H9 (cell line): ENCODE results near the gene UBE2V1. TPM values are rescaled to one million over a fixed set of nuclear protein-coding genes. Genes with fewer than 3 reads are reported as not detected.

ENCODE experiments used
- DNase-seq: peaks from one replicate; pipeline ENCODE4 v3.0.0-alpha.2; 2017
- H2AFZ ChIP-seq: one replicate; pipeline ENCODE4 v1.6.1; 2013; ENCODE audit warnings: mild to moderate bottlenecking, low read length, control low read depth, moderate library complexity
- H2AK5ac ChIP-seq: 2 replicates; pipeline ENCODE4 v1.6.1; 2013; ENCODE audit warnings: low read length, control low read depth, mixed read lengths; ENCODE audit not compliant: insufficient read length
- H2BK120ac ChIP-seq: one replicate; pipeline ENCODE4 v1.6.1; 2013; ENCODE audit warnings: low read depth, mild to moderate bottlenecking, low read length, control low read depth, inconsistent platforms; ENCODE audit not compliant: poor library complexity, severe bottlenecking
- H2BK12ac ChIP-seq: 2 replicates; pipeline ENCODE4 v1.6.1; 2013; ENCODE audit warnings: low read length, control low read depth, mixed read lengths, low read depth; ENCODE audit not compliant: insufficient read length
- H2BK15ac ChIP-seq: 2 replicates; pipeline ENCODE4 v1.6.1; 2013; ENCODE audit warnings: low read depth, low read length, control low read depth
- H2BK20ac ChIP-seq: one replicate; pipeline ENCODE4 v1.6.1; 2013; ENCODE audit warnings: low read depth, mild to moderate bottlenecking, low read length, control low read depth, inconsistent platforms; ENCODE audit not compliant: poor library complexity, severe bottlenecking
- H2BK5ac ChIP-seq: 2 replicates; pipeline ENCODE4 v1.6.1; 2013; ENCODE audit warnings: low read length, control low read depth, mixed read lengths; ENCODE audit not compliant: insufficient read length
- H3K14ac ChIP-seq: 2 replicates; pipeline ENCODE4 v1.6.1; 2013; ENCODE audit warnings: low read length, control low read depth; ENCODE audit not compliant: insufficient read depth
- H3K18ac ChIP-seq: 2 replicates; pipeline ENCODE4 v1.6.1; 2013; ENCODE audit warnings: low read depth, mild to moderate bottlenecking, mixed read lengths, low read length, control low read depth; ENCODE audit not compliant: insufficient read length
- H3K23ac ChIP-seq: 2 replicates; pipeline ENCODE4 v1.6.1; 2013; ENCODE audit warnings: low read length, control low read depth, mixed read lengths, low read depth; ENCODE audit not compliant: insufficient read length
- H3K23me2 ChIP-seq: 2 replicates; pipeline ENCODE4 v1.6.1; 2013; ENCODE audit warnings: low read depth, mild to moderate bottlenecking, mixed read lengths, low read length, control low read depth; ENCODE audit not compliant: insufficient read length, poor library complexity, severe bottlenecking
- H3K27ac ChIP-seq: 2 replicates; pipeline ENCODE4 v1.5.1; 2013; ENCODE audit warnings: low read length, control low read depth, mixed read lengths, low read depth; ENCODE audit not compliant: insufficient read length
- H3K27me3 ChIP-seq: 2 replicates; pipeline ENCODE4 v1.6.1; 2013; ENCODE audit warnings: low read length, control low read depth, inconsistent platforms; ENCODE audit not compliant: insufficient read depth
- H3K4ac ChIP-seq: 2 replicates; pipeline ENCODE4 v1.6.1; 2013; ENCODE audit warnings: low read depth, mild to moderate bottlenecking, control low read depth, inconsistent platforms, low read length, moderate library complexity
- H3K4me1 ChIP-seq: 2 replicates; pipeline ENCODE4 v1.6.1; 2013; ENCODE audit warnings: low read length, control low read depth, inconsistent platforms; ENCODE audit not compliant: insufficient read depth
- H3K4me2 ChIP-seq: 2 replicates; pipeline ENCODE4 v1.6.1; 2013; ENCODE audit warnings: low read length, control low read depth, mixed read lengths; ENCODE audit not compliant: insufficient read length, insufficient read depth
- H3K56ac ChIP-seq: 2 replicates; pipeline ENCODE4 v1.6.1; 2013; ENCODE audit warnings: low read depth, mild to moderate bottlenecking, mixed read lengths, low read length, control low read depth; ENCODE audit not compliant: insufficient read length
- H3K79me1 ChIP-seq: 2 replicates; pipeline ENCODE4 v1.6.1; 2013; ENCODE audit warnings: low read depth, mild to moderate bottlenecking, moderate library complexity, low read length, control low read depth, inconsistent platforms; ENCODE audit not compliant: insufficient read depth, poor library complexity, severe bottlenecking
- H3K79me2 ChIP-seq: 2 replicates; pipeline ENCODE4 v1.6.1; 2013; ENCODE audit warnings: low read length, control low read depth, inconsistent platforms; ENCODE audit not compliant: insufficient read depth
- H3K9ac ChIP-seq: 2 replicates; pipeline ENCODE4 v1.6.1; 2013; ENCODE audit warnings: low read length, control low read depth, mixed read lengths; ENCODE audit not compliant: insufficient read length; ENCODE audit errors: extremely low read depth
- H3K9me3 ChIP-seq: one replicate; pipeline ENCODE4 v1.6.1; 2013; ENCODE audit warnings: low read depth, low read length, inconsistent platforms; ENCODE audit not compliant: control insufficient read depth
- H3T11ph ChIP-seq: one replicate; pipeline ENCODE4 v1.6.1; 2013; ENCODE audit warnings: mild to moderate bottlenecking, low read length, control low read depth, inconsistent platforms
- H4K20me1 ChIP-seq: one replicate; pipeline ENCODE4 v1.6.1; 2013; ENCODE audit not compliant: control insufficient read depth, insufficient read length, insufficient read depth
- H4K5ac ChIP-seq: 2 replicates; pipeline ENCODE4 v1.6.1; 2013; ENCODE audit warnings: low read depth, mild to moderate bottlenecking, mixed read lengths, low read length, control low read depth; ENCODE audit not compliant: insufficient read length
- H4K8ac ChIP-seq: replicated peaks from 2 replicates; pipeline ENCODE4 v1.6.1; 2013; ENCODE audit warnings: low read length, control low read depth, mixed read lengths, low read depth; ENCODE audit not compliant: insufficient read length
- H4K91ac ChIP-seq: 2 replicates; pipeline ENCODE4 v1.6.1; 2013; ENCODE audit warnings: low read depth, mild to moderate bottlenecking, moderate library complexity, mixed read lengths, low read length, control low read depth; ENCODE audit not compliant: insufficient read length
- H3K27ac Mint-ChIP-seq, 3 experiments: 2 replicates in 2 of 3; 3 replicates in 1 of 3; pipeline ENCODE4 v1.8.0; 2020 to 2021; ENCODE audit warnings: mixed read lengths in 3 of 3, mild to moderate bottlenecking in 1 of 3, moderate library complexity in 1 of 3
- H3K27me3 Mint-ChIP-seq: 2 replicates; pipeline ENCODE4 v1.8.0; 2021; ENCODE audit warnings: low read depth, mild to moderate bottlenecking, moderate library complexity, mixed read lengths
- H3K36me3 Mint-ChIP-seq, 3 experiments: 2 replicates in 2 of 3; 3 replicates in 1 of 3; pipeline ENCODE4 v1.8.0; 2020 to 2021; ENCODE audit warnings: low read depth in 3 of 3, mixed read lengths in 3 of 3; ENCODE audit not compliant: insufficient read depth in 1 of 3
- H3K4me1 Mint-ChIP-seq, 2 experiments: 2 replicates each; pipeline ENCODE4 v1.8.0; 2020; ENCODE audit warnings: mixed read lengths in 2 of 2
- H3K4me3 Mint-ChIP-seq, 2 experiments: 2 replicates in 1 of 2; 3 replicates in 1 of 2; pipeline ENCODE4 v1.8.0; 2020 to 2021; ENCODE audit warnings: mild to moderate bottlenecking in 2 of 2, mixed read lengths in 2 of 2, moderate library complexity in 1 of 2
- H3K9me3 Mint-ChIP-seq, 2 experiments: 2 replicates in 1 of 2; 3 replicates in 1 of 2; pipeline ENCODE4 v1.8.0; 2020; ENCODE audit warnings: mild to moderate bottlenecking in 2 of 2, mixed read lengths in 2 of 2, moderate library complexity in 1 of 2
- WGBS: extraction: QIAGEN DNeasy Blood & Tissue Kit; methylation state at CpG from one replicate; pipeline ENCODE4 v1.1.7; 2013; ENCODE audit warnings: missing lambda C conversion rate, low lambda C conversion rate, mixed read lengths; ENCODE audit not compliant: insufficient read length; ENCODE audit errors: extremely low coverage; 5-methylcytosine and 5-hydroxymethylcytosine counted together
- total RNA-seq: library from RNA; stranded (reverse); gene quantifications from 2 replicates; pipeline ENCODE4 v1.2.1, GENCODE V29; 2021
- TF ChIP-seq, protein P1 (sequence below): fragments of 200-600 bp; sonication (generic); conservative IDR thresholded peaks from 3 replicates; pipeline ENCODE4 v1.8.0; 2021; ENCODE audit warnings: antibody characterized with exemption, mild to moderate bottlenecking

Gene UBE2V1
- total RNA-seq, 1 experiment from 2014 or later: 152 TPM

GRCh38 chr20:50058662-50059402 is 54.1 kb downstream of the UBE2V1 start:
- Histone ChIP-seq H3K79me1 (no peaks in the 10 kb centered on the region), H3K23ac (no peak overlapping the region), H2BK20ac (no peak overlapping the region), H3K27me3 (no peaks in the 10 kb centered on the region), H3K79me2 (no peaks in the 10 kb centered on the region), H2AK5ac (no peak overlapping the region), H2AFZ (no peak overlapping the region), H3K9me3 (no peaks in the 10 kb centered on the region), H4K5ac (no peak overlapping the region), H3K27ac (no peak overlapping the region), H3T11ph (no peak overlapping the region), H3K9ac (no peak overlapping the region), H3K18ac (no peak overlapping the region), H3K4ac (no peak overlapping the region), H2BK120ac (no peak overlapping the region), H3K14ac (no peak overlapping the region), H3K23me2 (no peaks in the 10 kb centered on the region), H4K20me1 (no peaks in the 10 kb centered on the region), H2BK5ac (no peak overlapping the region), H2BK12ac (no peak overlapping the region), H4K91ac (no peak overlapping the region), H3K4me1 (no peaks in the 10 kb centered on the region), H4K8ac (no peak overlapping the region), H3K56ac (no peak overlapping the region), H2BK15ac (no peak overlapping the region), H3K4me2 (no peak overlapping the region)
- no peak for DNase-seq
- WGBS: no CpG with 5 or more reads among the region's 11 CpGs
- Mint-ChIP-seq H3K36me3 (no peaks in the 10 kb centered on the region), H3K4me3 (no peak overlapping the region), H3K27ac (0 out of 7 replicates have a peak overlapping the region, but pooled peaks of 1 of the 3 experiments have one; percentile 48), H3K9me3 (no peaks in the 10 kb centered on the region), H3K4me1 (peaks cover 4 to 14% of the 10 kb centered on the region in 2 experiments; a peak in 3 of 4 replicates), H3K27me3 (no peaks in the 10 kb centered on the region; the same call in 1 of the 2 replicates)
- TF ChIP-seq, protein P1, sequence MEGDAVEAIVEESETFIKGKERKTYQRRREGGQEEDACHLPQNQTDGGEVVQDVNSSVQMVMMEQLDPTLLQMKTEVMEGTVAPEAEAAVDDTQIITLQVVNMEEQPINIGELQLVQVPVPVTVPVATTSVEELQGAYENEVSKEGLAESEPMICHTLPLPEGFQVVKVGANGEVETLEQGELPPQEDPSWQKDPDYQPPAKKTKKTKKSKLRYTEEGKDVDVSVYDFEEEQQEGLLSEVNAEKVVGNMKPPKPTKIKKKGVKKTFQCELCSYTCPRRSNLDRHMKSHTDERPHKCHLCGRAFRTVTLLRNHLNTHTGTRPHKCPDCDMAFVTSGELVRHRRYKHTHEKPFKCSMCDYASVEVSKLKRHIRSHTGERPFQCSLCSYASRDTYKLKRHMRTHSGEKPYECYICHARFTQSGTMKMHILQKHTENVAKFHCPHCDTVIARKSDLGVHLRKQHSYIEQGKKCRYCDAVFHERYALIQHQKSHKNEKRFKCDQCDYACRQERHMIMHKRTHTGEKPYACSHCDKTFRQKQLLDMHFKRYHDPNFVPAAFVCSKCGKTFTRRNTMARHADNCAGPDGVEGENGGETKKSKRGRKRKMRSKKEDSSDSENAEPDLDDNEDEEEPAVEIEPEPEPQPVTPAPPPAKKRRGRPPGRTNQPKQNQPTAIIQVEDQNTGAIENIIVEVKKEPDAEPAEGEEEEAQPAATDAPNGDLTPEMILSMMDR: no peak
